GM18868 (cell line): ENCODE data around the gene CYTL1.
"Not testable (repeated sequence)": the region's sequence is repeated elsewhere in the genome, so short reads cannot be mapped to it uniquely, and the experiment has no call there.

Experiments
- ATAC-seq: cut with Tn5 transposase; IDR thresholded peaks from one replicate; pipeline ENCODE4 v1.9.1; 2021; ENCODE audit warnings: mild to moderate bottlenecking, moderate library complexity; ENCODE audit not compliant: unreplicated experiment

CYTL1 gene

DNA sequence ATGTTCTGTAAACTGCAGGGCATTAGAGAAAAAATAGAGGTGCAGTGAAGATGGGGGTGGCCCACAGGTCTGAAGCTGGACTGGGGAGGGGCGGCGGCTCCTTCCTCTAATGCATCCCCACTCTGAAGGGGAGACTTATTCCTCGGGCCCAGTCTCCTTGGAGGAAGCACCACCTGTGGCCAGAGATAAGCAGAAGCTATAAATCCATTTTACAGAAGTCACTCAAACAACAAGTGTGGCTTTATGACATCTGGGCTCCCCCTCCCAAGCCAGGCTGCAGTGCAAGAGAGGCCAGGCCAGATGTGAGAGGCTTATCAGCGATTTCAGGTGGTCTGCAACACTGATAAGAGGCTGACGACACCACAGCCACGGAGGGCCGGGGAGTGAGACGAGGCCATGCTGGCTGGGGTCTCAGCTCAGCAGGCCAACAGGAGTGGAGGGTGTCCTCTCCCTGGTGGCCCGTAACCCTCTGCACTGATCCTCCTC, 15.8 kb downstream of the CYTL1 start:
- no peak for ATAC-seq

DNA sequence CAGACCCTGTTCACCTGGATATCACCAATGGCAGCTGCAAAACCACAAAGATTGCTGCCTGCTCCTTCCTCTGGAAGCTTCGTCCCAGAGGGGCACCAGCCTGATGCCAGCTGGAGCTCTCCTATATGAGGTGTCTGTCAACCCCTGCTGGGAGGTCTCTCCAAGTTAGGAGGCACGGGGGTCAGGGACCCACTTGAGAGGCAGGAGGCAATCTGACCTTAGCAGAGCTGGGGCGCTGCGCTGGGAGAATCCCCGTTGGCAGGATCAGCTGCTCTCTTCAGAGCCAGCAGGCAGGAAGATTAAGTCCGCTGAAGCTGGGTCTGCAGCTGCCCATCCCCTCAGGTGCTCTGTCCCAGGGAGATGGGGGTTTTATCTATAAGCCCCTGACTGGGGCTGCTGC, 17.6 kb downstream of the CYTL1 start:
- ATAC-seq, result not testable (repeated sequence)

DNA sequence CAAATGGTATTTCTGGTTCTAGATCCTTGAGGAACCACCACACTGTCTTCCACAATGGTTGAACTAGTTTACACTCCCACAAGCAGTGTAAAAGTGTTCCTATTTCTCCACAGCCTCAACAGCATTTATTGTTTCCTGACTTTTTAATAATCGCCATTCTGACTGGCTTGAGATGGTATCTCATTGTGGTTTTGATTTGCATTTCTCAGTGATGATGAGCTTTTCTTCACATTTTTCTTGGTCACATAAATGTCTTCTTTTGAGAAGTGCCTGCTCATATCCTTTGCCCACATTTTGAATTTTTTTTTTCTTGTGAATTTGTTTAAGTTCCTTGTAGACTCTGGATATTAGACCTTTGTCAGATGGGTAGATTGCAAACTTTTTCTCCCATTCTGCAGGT, 22.3 kb downstream of the CYTL1 start:
- not testable (repeated sequence) for ATAC-seq

DNA sequence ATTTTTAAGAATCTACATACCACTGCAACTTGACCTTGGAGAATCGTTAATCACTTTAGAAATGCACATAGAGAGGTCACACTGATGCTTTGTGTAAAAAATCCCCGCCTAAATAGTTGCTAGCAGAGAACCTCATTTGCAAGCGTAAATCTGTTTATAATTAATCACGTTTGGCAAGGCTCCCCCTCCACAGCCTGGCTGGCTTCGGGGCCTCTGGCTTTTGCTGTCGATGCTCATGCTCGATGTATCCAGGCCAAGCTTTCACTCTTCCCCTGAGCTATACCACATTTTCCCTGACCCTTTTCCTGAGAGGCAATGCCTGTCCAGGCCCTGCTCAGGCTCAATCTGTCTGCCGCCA, 23.4 kb downstream of the CYTL1 start:
- no peak for ATAC-seq

- ATAC-seq, result peak; percentile 67
These were observed 24.0 kb downstream of the CYTL1 start for GRCh38 chr4:4995103-4995907.

GRCh38 chr4:4994312-4995097, 24.8 kb downstream of the CYTL1 start:
- no peak for ATAC-seq

- no peak for ATAC-seq
These were observed 26.4 kb downstream of the CYTL1 start for GRCh38 chr4:4992833-4993232.

GRCh38 chr4:4991541-4992099, 27.6 kb downstream of the CYTL1 start:
- no peak for ATAC-seq

DNA sequence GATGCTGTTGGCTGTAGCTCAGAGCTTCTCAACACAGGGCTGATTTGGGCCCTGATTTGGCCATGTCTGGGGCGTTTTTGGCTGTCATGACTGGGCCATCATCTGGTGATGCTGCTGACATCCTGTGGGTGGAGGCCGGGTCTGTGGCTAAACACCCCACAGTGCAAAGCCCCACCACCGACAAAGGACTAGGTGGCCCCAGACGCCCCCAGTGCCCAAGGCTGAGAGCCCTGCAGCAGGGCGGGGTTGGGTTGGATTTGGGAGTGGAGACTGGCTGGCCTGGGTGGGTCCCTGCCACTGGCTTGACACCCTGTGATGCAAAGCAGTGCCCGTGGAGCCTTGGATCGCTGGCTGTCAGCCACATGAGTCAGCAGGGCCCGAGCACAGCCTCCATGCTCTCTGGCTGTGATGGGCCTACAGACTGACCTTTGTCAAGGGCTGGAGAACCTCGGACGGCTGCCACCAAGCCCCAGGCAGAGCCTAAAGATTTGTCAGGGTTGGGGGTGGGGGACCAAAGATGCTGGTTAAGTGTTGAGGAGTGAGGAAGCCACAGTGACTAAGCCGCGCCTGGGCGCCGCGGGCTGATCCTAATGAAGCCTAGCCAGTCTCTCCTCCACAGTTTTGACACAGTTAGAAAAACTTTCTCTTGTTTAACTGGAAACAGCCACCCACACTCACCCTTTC, 28.3 kb downstream of the CYTL1 start:
- no peak for ATAC-seq

GRCh38 chr4:4990329-4990728, 28.9 kb downstream of the CYTL1 start:
- no peak for ATAC-seq

DNA sequence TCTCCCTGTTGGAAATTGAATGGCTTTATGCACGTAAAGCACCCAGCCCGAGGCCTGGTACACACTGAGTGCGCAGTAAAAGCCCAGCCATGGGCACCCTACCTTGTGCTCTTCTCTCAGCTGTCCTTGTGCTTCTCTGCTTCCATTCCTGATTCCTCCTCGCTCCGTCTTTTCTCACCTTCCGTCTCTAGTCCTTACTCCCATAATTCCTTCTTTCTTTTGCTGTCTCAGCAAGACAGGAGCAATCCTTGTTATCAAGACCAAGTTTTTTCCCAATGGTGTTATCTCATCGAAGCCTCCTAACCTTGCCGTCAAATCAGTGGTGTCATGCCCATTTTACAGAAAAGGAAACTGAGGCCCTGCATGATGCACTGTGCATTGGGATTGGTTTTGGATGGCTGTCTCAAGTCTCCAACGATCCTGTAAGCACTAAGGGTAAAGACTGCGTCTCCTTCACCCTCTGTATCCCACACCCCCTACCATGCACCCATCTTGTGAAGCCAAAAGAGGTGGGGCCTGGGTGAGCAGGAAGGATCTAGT, 30.1 kb downstream of the CYTL1 start:
- no peak for ATAC-seq

DNA sequence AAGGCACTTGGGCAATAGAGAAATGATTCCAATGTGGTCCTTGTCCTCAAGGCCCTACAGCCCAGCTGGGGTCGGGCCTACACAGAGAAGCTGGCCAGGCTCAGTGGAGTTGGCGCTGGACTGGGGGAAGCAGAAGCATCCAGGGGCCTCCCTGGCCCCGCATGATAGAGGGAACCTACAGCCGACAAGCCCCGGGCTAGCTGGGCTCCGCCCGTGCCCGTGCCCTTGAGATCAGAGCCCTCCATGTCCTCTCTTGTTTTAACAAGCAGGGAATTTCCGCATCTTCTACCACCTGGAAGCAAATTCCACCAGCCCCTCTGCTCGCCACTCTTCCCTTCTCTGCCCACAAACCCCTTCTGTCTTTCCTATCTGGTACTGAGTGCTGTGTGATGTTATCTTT, 31.6 kb downstream of the CYTL1 start:
- no peak for ATAC-seq

DNA sequence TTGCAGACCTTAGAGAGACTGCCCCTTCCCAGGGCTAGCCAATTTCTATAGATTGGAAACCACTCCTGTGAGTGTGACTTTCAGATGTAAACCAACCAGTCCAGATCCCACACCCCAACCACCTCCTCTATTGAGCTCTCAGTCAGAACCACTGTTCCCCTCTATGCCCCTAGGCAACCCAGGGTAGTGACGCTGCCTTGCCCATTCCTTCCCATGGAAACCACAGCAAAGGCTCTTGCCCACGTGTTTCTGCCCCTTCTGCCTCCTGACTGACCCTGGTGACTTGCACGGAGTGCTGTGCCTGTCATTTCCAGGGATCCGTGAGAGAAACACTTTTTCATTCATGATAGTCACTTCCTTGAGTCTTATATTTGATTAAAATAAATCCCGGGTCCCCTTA, 32.4 kb downstream of the CYTL1 start:
- no peak for ATAC-seq

GRCh38 chr4:4985844-4986243, 33.4 kb downstream of the CYTL1 start:
- no peak for ATAC-seq

GRCh38 chr4:4985036-4985435, 34.2 kb downstream of the CYTL1 start:
- no peak for ATAC-seq

DNA sequence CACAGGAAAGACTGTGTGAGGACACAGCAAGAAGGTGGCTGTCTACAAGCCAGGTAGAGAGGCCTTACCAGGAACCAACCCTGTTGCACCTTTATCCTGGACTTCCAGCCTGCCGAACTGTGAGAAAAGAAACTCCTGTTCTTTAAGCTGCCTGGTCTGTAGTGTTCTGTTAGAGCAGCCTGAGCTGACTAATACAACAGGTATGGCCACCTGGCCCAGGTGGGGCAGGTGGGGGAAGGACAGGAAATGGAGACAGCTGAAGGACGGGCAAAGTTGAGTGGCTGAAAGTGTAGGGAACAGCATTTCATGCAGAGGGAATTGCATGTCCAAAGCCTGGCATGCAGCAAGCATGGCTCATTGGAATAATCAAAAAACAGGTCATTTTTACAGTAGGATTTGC, 35.1 kb downstream of the CYTL1 start:
- ATAC-seq, result no peak

- no peak for ATAC-seq
These were observed 37.4 kb downstream of the CYTL1 start for GRCh38 chr4:4981827-4982226.

DNA sequence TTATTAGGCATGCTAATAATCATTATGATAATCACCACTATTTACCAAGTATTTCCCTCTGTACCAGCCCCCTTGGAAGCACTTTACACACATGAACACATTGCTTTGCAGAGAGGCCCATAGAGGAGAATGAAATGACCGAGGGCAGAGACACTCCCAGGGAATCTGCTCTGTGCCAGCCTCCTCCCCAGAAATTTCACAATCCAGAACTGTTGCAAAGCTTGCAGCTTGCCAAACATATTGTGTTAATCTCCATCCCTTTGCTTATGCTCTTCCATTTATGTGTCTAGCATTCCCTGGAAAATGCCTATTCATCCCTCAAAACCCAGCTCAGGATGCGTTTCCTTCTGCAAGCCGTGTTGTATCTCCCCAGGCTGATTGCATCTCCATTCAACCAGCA, 37.8 kb downstream of the CYTL1 start:
- ATAC-seq, result no peak

DNA sequence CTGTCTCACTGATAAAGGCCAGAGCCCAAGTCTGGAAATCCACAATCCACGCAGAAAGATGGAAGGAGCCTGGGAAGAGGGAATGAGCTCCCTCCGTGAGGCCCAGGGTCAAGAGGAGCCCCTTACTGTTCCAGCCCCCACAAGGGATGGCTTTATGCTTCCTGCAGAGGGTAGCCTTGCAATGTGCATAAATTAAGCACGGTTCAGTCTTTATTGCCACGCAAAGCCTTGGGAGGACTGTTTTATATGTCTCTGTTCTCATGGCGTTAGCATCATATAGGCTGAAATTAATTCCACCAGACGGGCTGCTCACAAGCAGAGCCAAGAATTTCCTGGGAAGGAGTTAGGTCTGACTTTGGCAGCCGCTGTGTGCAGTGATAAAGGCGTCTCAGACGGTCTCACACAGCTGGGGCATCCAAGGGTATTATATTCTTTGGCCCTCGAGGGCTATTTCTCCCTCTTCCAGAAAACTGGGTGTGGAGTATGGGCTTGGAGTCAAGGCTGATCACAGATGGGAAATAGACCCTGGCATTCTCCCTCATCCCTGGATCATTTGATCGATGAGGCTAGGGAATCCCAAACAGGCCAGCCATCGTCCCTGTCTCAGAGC, 38.5 kb downstream of the CYTL1 start:
- ATAC-seq, result no peak

DNA sequence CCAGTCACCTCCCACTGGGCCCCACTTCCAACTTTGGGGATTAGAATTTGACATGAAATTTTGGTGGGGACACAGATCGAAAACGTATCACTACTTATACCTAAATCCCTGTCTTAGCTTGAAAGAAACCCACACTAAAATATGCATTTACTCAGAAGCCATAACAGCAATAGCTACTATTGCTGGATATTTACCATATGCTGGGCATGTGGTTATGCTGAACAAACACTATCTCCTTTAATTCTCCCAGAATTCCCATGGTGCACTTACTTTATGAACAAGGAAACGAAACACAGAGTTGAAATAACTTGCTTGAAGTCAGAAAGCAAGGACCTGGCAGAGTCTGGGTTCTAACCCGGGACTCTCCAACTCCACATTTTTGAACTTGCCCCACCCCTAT, 39.3 kb downstream of the CYTL1 start:
- no peak for ATAC-seq

DNA sequence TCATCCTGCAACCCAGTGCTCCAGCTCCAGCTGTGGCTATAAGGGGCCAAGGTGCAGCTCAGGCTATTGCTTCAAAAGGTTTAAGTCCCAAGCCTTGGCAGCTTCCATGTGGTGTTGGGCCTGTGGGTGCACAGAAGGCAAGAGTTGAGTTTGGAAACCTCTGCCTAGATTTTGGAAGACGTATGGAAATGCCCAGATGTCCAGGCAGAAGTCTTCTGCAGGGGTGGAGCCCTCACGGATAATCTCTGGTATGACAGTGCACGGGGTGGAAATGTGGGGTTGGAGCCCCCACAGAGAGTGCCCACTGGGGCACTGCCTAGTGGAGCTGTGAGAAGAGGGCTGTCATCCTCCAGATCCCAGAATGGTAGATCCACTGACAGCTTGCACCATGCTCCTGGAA, 44.5 kb downstream of the CYTL1 start:
- no peak for ATAC-seq
